OCI-LY1 (cell line): Measurements from ENCODE around the gene HOMEZ.

ENCODE experiments used
- H2AFZ ChIP-seq: fragments of 200-600 bp; sonication (generic), shearing (Covaris generic); 2 replicates; pipeline ENCODE4 v1.6.0; 2014; ENCODE audit warnings: antibody characterized with exemption, mild to moderate bottlenecking, low read length
- H3F3A ChIP-seq: fragments of 200-600 bp; sonication (generic), shearing (Covaris generic); 2 replicates; pipeline ENCODE4 v1.6.0; 2014; ENCODE audit warnings: mild to moderate bottlenecking, antibody characterized with exemption, low read length, moderate library complexity; ENCODE audit not compliant: insufficient read depth
- H3K27ac ChIP-seq: fragments of 200-600 bp; sonication (generic); 2 replicates; pipeline ENCODE4 v1.5.1; 2014; ENCODE audit warnings: low read length, mixed run types, mild to moderate bottlenecking, low read depth; ENCODE audit not compliant: poor library complexity, severe bottlenecking
- H3K27me3 ChIP-seq: fragments of 200-600 bp; sonication (generic); 2 replicates; pipeline ENCODE4 v1.6.0; 2014; ENCODE audit warnings: antibody characterized with exemption, mild to moderate bottlenecking, low read length, moderate library complexity; ENCODE audit not compliant: insufficient read depth
- H3K36me3 ChIP-seq: fragments of 200-600 bp; sonication (generic); 2 replicates; pipeline ENCODE4 v1.6.1; 2014; ENCODE audit warnings: mild to moderate bottlenecking, antibody characterized with exemption, low read length, moderate library complexity, mixed read lengths; ENCODE audit not compliant: insufficient read depth
- H3K4me1 ChIP-seq: fragments of 200-600 bp; sonication (generic); 2 replicates; pipeline ENCODE4 v1.5.1; 2014; ENCODE audit warnings: mild to moderate bottlenecking, low read length, moderate library complexity; ENCODE audit not compliant: insufficient read depth, severe bottlenecking
- H3K4me2 ChIP-seq: fragments of 200-600 bp; sonication (generic), shearing (Covaris generic); 2 replicates; pipeline ENCODE4 v1.6.1; 2014; ENCODE audit warnings: low read length
- H3K4me3 ChIP-seq: fragments of 200-600 bp; sonication (generic); 2 replicates; pipeline ENCODE4 v1.5.1; 2014; ENCODE audit warnings: low read length, low read depth, mild to moderate bottlenecking, mixed read lengths; ENCODE audit not compliant: poor library complexity, severe bottlenecking
- H3K79me2 ChIP-seq: fragments of 200-600 bp; shearing (Covaris generic); 2 replicates; pipeline ENCODE4 v1.6.1; 2016; ENCODE audit warnings: mixed run types, low read length, mixed read lengths; ENCODE audit not compliant: insufficient read depth
- H3K9ac ChIP-seq: fragments of 200-600 bp; sonication (generic), shearing (Covaris generic); 2 replicates; pipeline ENCODE4 v1.6.1; 2014; ENCODE audit warnings: mild to moderate bottlenecking, low read length, mixed read lengths
- H3K9me2 ChIP-seq: fragments of 200-600 bp; sonication (generic), shearing (Covaris generic); 2 replicates; pipeline ENCODE4 v1.6.1; 2014; ENCODE audit warnings: low read depth, mild to moderate bottlenecking, low read length, mixed read lengths
- H3K9me3 ChIP-seq: fragments of 200-600 bp; shearing (Covaris generic); 2 replicates; pipeline ENCODE4 v1.6.1; 2014; ENCODE audit warnings: low read length, mixed read lengths
- H4K20me1 ChIP-seq: fragments of 200-600 bp; sonication (generic), shearing (Covaris generic); 2 replicates; pipeline ENCODE4 v1.6.0; 2016; ENCODE audit warnings: mild to moderate bottlenecking, low read length; ENCODE audit not compliant: insufficient read depth
- EZH2 ChIP-seq: fragments of 200-600 bp; sonication (generic), shearing (Covaris generic); IDR thresholded peaks from 2 replicates; pipeline ENCODE4 v1.8.0; 2017; ENCODE audit warnings: borderline replicate concordance, mixed run types, mild to moderate bottlenecking, antibody characterized with exemption, low read length, moderate library complexity, mixed read lengths
- TF ChIP-seq, protein P1 (sequence below): fragments of 200-600 bp; sonication (generic), shearing (Covaris generic); IDR thresholded peaks from 2 replicates; pipeline ENCODE4 v1.5.1; 2017; ENCODE audit warnings: mild to moderate bottlenecking, antibody characterized with exemption, low read length, moderate library complexity, mixed read lengths

Gene HOMEZ

DNA sequence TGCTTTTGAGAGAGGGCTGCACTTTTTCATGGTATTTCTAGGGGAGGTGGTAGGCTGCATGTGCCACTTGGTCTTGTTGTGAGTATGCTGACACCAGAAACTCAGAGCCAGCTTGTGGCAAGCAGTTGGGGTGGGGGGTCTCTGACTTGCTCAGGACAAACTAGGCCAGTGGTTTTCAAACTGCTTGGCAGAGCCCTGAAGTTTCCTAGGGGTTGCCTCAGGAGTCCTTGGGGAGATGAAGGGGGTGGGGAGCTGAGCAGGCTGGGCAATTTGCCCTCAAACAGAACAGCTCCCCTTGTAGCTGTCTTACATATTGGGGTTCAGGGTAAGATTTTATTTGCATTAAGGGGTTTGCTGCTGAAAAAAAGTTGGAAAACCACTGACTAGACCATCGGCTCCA, 24.6 kb upstream of the HOMEZ start:
- Histone ChIP-seq H3K27me3 (no peaks in the 10 kb centered on the region; the same call in 1 of the 2 replicates), H3K4me1 (peaks cover 5% of the 10 kb centered on the region), H3K9me2 (no peaks in the 10 kb centered on the region), H3K9ac (no peak overlapping the region), H2AFZ (no peak overlapping the region), H3K9me3 (no peaks in the 10 kb centered on the region), H3F3A (no peaks in the 10 kb centered on the region), H4K20me1 (no peaks in the 10 kb centered on the region), H3K27ac (no peak overlapping the region), H3K4me2 (no peak overlapping the region), H3K4me3 (no peak overlapping the region), H3K79me2 (no peaks in the 10 kb centered on the region), H3K36me3 (no peaks in the 10 kb centered on the region)
- TF ChIP-seq EZH2: no peak
- TF ChIP-seq, protein P1, sequence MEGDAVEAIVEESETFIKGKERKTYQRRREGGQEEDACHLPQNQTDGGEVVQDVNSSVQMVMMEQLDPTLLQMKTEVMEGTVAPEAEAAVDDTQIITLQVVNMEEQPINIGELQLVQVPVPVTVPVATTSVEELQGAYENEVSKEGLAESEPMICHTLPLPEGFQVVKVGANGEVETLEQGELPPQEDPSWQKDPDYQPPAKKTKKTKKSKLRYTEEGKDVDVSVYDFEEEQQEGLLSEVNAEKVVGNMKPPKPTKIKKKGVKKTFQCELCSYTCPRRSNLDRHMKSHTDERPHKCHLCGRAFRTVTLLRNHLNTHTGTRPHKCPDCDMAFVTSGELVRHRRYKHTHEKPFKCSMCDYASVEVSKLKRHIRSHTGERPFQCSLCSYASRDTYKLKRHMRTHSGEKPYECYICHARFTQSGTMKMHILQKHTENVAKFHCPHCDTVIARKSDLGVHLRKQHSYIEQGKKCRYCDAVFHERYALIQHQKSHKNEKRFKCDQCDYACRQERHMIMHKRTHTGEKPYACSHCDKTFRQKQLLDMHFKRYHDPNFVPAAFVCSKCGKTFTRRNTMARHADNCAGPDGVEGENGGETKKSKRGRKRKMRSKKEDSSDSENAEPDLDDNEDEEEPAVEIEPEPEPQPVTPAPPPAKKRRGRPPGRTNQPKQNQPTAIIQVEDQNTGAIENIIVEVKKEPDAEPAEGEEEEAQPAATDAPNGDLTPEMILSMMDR: no peak

DNA sequence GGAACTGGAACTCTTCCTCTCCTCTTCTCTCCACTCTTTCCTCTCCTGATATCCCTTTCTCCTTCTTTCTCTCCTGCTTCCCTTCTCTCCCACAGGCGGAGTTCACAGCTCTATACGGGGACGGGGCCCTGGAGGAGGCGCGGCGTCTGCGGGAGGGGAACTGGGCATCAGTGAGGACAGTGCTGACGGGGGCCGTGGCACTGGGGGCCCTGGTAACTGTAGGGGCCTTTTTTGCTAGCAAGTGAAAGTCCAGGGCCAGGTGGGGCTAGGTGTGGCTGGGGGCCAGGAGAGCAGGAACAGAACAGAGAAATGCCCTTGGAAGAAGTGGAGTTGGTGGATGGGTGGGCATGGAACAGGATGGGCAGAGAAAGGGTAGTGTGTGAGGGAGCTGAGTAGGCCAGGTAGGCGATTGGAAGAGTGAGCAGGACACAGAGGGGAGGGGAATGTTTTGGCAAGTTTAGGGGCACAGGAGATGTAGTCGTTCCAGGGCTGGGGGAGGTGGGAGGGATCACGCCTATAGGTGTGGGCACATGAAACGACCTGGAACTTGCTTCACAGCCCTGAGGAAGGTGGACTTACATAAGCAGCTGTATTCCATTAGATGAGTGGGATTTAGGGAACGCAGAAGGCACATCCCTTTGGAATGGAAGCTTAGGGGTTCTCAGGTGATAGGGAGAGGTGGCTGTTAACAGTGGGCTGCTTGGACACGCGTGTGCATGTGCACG, 23.0 kb upstream of the HOMEZ start:
- Histone ChIP-seq H2AFZ (no peak overlapping the region), H4K20me1 (no peaks in the 10 kb centered on the region), H3K9me3 (no peaks in the 10 kb centered on the region), H3F3A (no peaks in the 10 kb centered on the region), H3K4me2 (no peak overlapping the region), H3K4me1 (peaks cover 5% of the 10 kb centered on the region), H3K9me2 (no peaks in the 10 kb centered on the region), H3K79me2 (no peaks in the 10 kb centered on the region), H3K27ac (no peak overlapping the region), H3K9ac (no peak overlapping the region), H3K36me3 (no peaks in the 10 kb centered on the region), H3K27me3 (no peaks in the 10 kb centered on the region; the same call in 1 of the 2 replicates), H3K4me3 (no peak overlapping the region)
- TF ChIP-seq, protein P1: no peak

- no peak overlapping the region for H2AFZ ChIP-seq
- H3F3A ChIP-seq: no peaks in the 10 kb centered on the region
- H3K9ac ChIP-seq: no peak overlapping the region
- H3K4me2 ChIP-seq: no peak overlapping the region
- H3K36me3 ChIP-seq: no peaks in the 10 kb centered on the region
- no peaks in the 10 kb centered on the region for H3K9me2 ChIP-seq
- H3K27me3 ChIP-seq: no peaks in the 10 kb centered on the region; the same call in 1 of the 2 replicates
- no peak for TF ChIP-seq EZH2
- TF ChIP-seq, protein P1: no peak
- H3K4me3 ChIP-seq: no peak overlapping the region
- H3K9me3 ChIP-seq: no peaks in the 10 kb centered on the region
- H4K20me1 ChIP-seq: no peaks in the 10 kb centered on the region
- peaks cover 9% of the 10 kb centered on the region for H3K4me1 ChIP-seq
- H3K79me2 ChIP-seq: no peaks in the 10 kb centered on the region
- no peak overlapping the region for H3K27ac ChIP-seq
Measured at GRCh38 chr14:23307687-23308644, 22.0 kb upstream of the HOMEZ start.
